ENCODE results near the gene PEAK1. TPM values are rescaled to one million over a fixed set of nuclear protein-coding genes. Genes with fewer than 3 reads are reported as not detected.

PEAK1 gene
- total RNA-seq, 1 experiment from 2014 or later: 21.2 TPM

DNA sequence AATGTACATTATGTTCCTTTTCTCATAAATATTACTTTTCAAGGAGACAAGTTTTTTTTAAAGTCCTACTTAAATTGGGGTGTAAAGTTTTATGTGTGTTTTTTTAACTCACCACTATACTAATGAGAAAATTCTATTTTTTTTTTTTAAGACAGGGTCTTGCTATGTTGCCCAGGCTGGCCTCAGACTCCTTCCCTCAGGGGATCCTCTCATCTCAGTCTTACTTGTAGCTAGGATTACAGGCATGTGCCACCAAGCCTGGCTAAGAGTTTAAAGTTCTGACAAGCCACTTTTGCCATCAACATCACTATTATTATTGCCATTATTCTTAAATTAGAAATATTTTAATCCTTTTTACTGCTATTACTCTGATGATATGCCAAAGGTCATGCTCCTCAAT lies 356.7 kb downstream of the PEAK1 start:
- no peak overlapping the region for H3K23ac ChIP-seq (ENCODE audit: insufficient read length, low read depth, low read length)
- no peak overlapping the region for H3K9ac ChIP-seq (ENCODE audit: extremely low read depth, insufficient read length, low read length)
- no peak overlapping the region for H2BK15ac ChIP-seq (ENCODE audit: low read depth, low read length)
- H3K4me1 ChIP-seq (ENCODE audit: insufficient read depth, low read length): no peaks in the 10 kb centered on the region; the same call in 1 of the 2 replicates
- TF ChIP-seq, protein P1, sequence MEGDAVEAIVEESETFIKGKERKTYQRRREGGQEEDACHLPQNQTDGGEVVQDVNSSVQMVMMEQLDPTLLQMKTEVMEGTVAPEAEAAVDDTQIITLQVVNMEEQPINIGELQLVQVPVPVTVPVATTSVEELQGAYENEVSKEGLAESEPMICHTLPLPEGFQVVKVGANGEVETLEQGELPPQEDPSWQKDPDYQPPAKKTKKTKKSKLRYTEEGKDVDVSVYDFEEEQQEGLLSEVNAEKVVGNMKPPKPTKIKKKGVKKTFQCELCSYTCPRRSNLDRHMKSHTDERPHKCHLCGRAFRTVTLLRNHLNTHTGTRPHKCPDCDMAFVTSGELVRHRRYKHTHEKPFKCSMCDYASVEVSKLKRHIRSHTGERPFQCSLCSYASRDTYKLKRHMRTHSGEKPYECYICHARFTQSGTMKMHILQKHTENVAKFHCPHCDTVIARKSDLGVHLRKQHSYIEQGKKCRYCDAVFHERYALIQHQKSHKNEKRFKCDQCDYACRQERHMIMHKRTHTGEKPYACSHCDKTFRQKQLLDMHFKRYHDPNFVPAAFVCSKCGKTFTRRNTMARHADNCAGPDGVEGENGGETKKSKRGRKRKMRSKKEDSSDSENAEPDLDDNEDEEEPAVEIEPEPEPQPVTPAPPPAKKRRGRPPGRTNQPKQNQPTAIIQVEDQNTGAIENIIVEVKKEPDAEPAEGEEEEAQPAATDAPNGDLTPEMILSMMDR (conservative IDR thresholded peaks at IDR 0.05): no peak
- no peaks in the 10 kb centered on the region for H3K27me3 ChIP-seq (ENCODE audit: insufficient read depth, low read length)
- no peak overlapping the region for H2BK5ac ChIP-seq (ENCODE audit: insufficient read length, low read length)
- no peak overlapping the region for H3K4me3 Mint-ChIP-seq
- H3K4me1 Mint-ChIP-seq: peaks cover 31 to 43% of the 10 kb centered on the region in 2 experiments
- no peaks in the 10 kb centered on the region for H3K23me2 ChIP-seq (ENCODE audit: insufficient read length, low read depth, low read length, poor library complexity, severe bottlenecking)
- H3K27ac ChIP-seq (ENCODE audit: insufficient read length, low read depth, low read length): no peak overlapping the region
- no peaks in the 10 kb centered on the region for H3K79me1 ChIP-seq (ENCODE audit: insufficient read depth, low read depth, low read length, poor library complexity, severe bottlenecking)
- no peak overlapping the region for H2BK120ac ChIP-seq (ENCODE audit: low read depth, low read length, poor library complexity, severe bottlenecking)
- no peak overlapping the region for H4K8ac ChIP-seq (replicated peaks; ENCODE audit: insufficient read length, low read depth, low read length)
- no peak overlapping the region for H4K5ac ChIP-seq (ENCODE audit: insufficient read length, low read depth, low read length)
- H2AFZ ChIP-seq (ENCODE audit: low read length): no peak overlapping the region
- peaks cover 8% of the 10 kb centered on the region; the same call in 1 of the 2 replicates for H3K79me2 ChIP-seq (ENCODE audit: insufficient read depth, low read length)
- no peak overlapping the region for H2AK5ac ChIP-seq (ENCODE audit: insufficient read length, low read length)
- H3K36me3 Mint-ChIP-seq (ENCODE audit: insufficient read depth in 1 of 3, low read depth in 3 of 3): peaks cover 2 to 4% (median 2%) of the 10 kb centered on the region in 3 experiments; a peak in 4 of 7 replicates
- H3K27me3 Mint-ChIP-seq (ENCODE audit: low read depth): no peaks in the 10 kb centered on the region
- no peak overlapping the region for H3K18ac ChIP-seq (ENCODE audit: insufficient read length, low read depth, low read length)
- no peak overlapping the region for H2BK12ac ChIP-seq (ENCODE audit: insufficient read length, low read depth, low read length)
- no peaks in the 10 kb centered on the region for H3K9me3 Mint-ChIP-seq
- no peak overlapping the region for H3K4me2 ChIP-seq (ENCODE audit: insufficient read depth, insufficient read length, low read length)
- no peak for DNase-seq
- no peaks in the 10 kb centered on the region for H3K9me3 ChIP-seq (ENCODE audit: control insufficient read depth, low read depth, low read length)
- no peak overlapping the region for H3K56ac ChIP-seq (ENCODE audit: insufficient read length, low read depth, low read length)
- no peak overlapping the region for H3K14ac ChIP-seq (ENCODE audit: insufficient read depth, low read length)
- H3K27ac Mint-ChIP-seq: no peak overlapping the region
- H4K20me1 ChIP-seq (ENCODE audit: control insufficient read depth, insufficient read depth, insufficient read length): no peaks in the 10 kb centered on the region
- H4K91ac ChIP-seq (ENCODE audit: insufficient read length, low read depth, low read length): no peak overlapping the region
- H3K4ac ChIP-seq (ENCODE audit: low read depth, low read length): no peak overlapping the region
- no peak overlapping the region for H3T11ph ChIP-seq (ENCODE audit: low read length)
- H2BK20ac ChIP-seq (ENCODE audit: low read depth, low read length, poor library complexity, severe bottlenecking): no peak overlapping the region

Measured in H9 (cell line).